ENCODE data around the gene UBXN1.
A peak's percentile ranks its signal among the peaks of the same experiment; 100 is the strongest.

UBXN1 gene

DNA sequence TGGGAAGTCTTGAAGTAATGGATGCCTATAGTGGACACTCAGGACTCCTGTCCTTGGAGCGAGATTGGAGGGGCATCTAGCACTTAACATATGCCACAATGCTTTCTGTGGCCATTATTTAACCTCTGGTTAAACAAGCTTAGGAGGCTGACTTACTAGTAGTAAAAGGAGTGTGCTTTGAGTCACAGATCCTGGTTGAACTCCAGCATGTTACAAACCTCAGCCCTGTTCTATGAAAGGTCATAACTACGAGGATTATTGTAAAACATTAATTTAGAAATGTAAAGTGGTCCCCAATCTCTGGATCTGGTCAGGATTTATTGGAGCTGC, 5.7 kb downstream of the UBXN1 start:
- peak overlapping the region; percentile 34 for H3K27ac ChIP-seq (ENCODE audit: low read depth, low read length)
- peaks cover 31% of the 10 kb centered on the region for H3K4me1 ChIP-seq (ENCODE audit: control insufficient read depth, insufficient read depth, low read length, unreplicated experiment)
- H3K4me3 ChIP-seq (ENCODE audit: low read depth, low read length) = peak overlapping the region; percentile 84; the same call in 1 of the 2 replicates

DNA sequence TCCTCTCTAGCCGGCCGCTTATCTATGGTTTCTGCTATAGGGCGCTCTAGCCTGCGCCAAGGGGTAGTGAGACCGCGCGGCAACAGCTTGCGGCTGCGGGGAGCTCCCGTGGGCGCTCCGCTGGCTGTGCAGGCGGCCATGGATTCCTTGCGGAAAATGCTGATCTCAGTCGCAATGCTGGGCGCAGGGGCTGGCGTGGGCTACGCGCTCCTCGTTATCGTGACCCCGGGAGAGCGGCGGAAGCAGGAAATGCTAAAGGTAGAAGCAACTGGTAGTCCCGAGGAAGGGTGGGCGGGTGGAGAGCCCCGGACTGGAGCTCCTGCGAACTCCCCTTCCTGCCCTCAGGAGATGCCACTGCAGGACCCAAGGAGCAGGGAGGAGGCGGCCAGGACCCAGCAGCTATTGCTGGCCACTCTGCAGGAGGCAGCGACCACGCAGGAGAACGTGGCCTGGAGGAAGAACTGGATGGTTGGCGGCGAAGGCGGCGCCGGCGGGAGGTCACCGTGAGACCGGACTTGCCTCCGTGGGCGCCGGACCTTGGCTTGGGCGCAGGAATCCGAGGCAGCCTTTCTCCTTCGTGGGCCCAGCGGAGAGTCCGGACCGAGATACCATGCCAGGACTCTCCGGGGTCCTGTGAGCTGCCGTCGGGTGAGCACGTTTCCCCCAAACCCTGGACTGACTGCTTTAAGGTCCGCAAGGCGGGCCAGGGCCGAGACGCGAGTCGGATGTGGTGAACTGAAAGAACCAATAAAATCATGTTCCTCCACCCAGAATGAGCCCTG, 7.1 kb downstream of the UBXN1 start, which contains the start of the genes LBHD1 and UQCC3:
LBHD1 (minus strand) TSS at position 660 of the 782 bp plus-strand sequence. CDS start 2,236 bp downstream, outside the sequence.
UQCC3 (plus strand) TSS at position 66 of the 782 bp plus-strand sequence; CDS start at position 139, 73 bp downstream.
- H3K4me3 ChIP-seq (ENCODE audit: low read depth, low read length) = peak within 1 kb of the TSS; percentile 84
- H3K27ac ChIP-seq (ENCODE audit: low read depth, low read length) = peak within 1 kb of the TSS; percentile 73
- no peaks in the 10 kb centered on the region for H3K27me3 ChIP-seq (ENCODE audit: insufficient read depth, low read length)
- H2AFZ ChIP-seq (ENCODE audit: low read length, unreplicated experiment) = peak within 1 kb of the TSS; percentile 73
- peaks cover 28% of the 10 kb centered on the region for H3K79me2 ChIP-seq (ENCODE audit: control insufficient read depth, insufficient read depth, low read length, unreplicated experiment)
- H3K36me3 ChIP-seq (ENCODE audit: insufficient read depth, low read length) = peaks cover 8% of the 10 kb centered on the region; the same call in 1 of the 2 replicates
- peaks cover 29% of the 10 kb centered on the region for H3K4me1 ChIP-seq (ENCODE audit: control insufficient read depth, insufficient read depth, low read length, unreplicated experiment)

More for the DNA sequence above, 5.7 kb downstream of the UBXN1 start:
- Histone ChIP-seq H3K27me3 (ENCODE audit: insufficient read depth, low read length) (no peaks in the 10 kb centered on the region), H3K79me2 (ENCODE audit: control insufficient read depth, insufficient read depth, low read length, unreplicated experiment) (peaks cover 21% of the 10 kb centered on the region), H3K36me3 (ENCODE audit: insufficient read depth, low read length) (no peaks in the 10 kb centered on the region), H2AFZ (ENCODE audit: low read length, unreplicated experiment) (no peak overlapping the region)

DNA sequence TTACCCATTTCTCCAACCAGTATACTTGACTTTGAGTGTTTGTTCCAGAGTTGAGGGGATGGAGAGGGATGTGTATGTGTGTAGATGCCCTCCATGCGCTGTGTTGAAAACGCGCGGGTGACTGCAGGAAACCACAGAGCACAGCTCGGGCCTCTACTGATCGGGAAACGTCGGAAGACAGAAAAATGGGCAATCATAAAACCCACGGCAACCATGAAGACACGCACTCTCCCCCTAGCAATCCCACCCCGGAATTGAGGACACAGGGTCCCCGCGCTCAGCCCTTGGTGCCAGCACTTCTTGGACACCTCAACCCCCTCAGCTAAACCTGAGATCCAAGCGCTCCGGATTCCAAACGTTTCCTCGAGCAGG, 7.7 kb downstream of the UBXN1 start:
- Histone ChIP-seq H3K27ac (ENCODE audit: low read depth, low read length) (peak overlapping the region; percentile 73), H3K27me3 (ENCODE audit: insufficient read depth, low read length) (no peaks in the 10 kb centered on the region), H2AFZ (ENCODE audit: low read length, unreplicated experiment) (peak overlapping the region; percentile 73), H3K79me2 (ENCODE audit: control insufficient read depth, insufficient read depth, low read length, unreplicated experiment) (peaks cover 34% of the 10 kb centered on the region), H3K36me3 (ENCODE audit: insufficient read depth, low read length) (peaks cover 12% of the 10 kb centered on the region; the same call in 1 of the 2 replicates), H3K4me3 (ENCODE audit: low read depth, low read length) (peak overlapping the region; percentile 84), H3K4me1 (ENCODE audit: control insufficient read depth, insufficient read depth, low read length, unreplicated experiment) (peaks cover 35% of the 10 kb centered on the region)

DNA sequence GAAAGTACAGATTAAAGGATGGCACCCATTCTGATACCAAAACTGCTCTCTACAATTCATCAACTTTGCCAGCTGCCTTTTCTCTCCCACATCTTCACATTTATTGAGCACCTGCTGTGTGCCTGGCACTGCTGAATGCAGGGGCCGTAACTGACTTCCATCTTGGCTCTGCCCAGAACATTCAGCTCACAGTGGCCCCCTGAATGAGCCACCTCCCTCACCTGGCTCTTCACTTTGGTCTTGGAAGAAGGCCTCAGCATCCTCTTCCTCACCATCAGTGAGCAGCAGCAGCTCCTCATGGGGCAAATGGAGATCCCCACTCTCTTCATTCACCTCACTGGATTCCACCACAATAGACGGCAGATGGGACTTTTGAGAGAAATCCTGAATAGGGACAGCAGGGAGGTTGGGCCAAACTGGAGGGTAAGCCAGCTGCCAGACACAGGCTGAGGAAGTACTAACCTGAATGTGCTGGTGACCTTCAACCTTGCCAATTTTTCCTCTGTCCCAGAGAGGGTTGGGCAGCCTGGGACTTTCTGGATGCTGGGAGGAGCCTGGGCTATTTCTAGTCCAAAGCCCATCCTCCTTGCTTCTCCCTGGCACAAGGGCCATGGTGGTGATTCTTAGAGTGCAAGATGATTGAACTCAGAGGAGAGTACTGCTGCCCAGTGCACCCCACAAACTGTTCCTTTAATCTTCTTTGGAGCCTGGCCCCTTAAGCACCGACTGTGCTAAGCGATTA, 9.3 kb downstream of the UBXN1 start:
- Histone ChIP-seq H3K79me2 (ENCODE audit: control insufficient read depth, insufficient read depth, low read length, unreplicated experiment) (peaks cover 47% of the 10 kb centered on the region), H3K4me1 (ENCODE audit: control insufficient read depth, insufficient read depth, low read length, unreplicated experiment) (peaks cover 36% of the 10 kb centered on the region), H2AFZ (ENCODE audit: low read length, unreplicated experiment) (no peak overlapping the region), H3K27me3 (ENCODE audit: insufficient read depth, low read length) (no peaks in the 10 kb centered on the region), H3K27ac (ENCODE audit: low read depth, low read length) (peak overlapping the region; percentile 19), H3K36me3 (ENCODE audit: insufficient read depth, low read length) (peaks cover 12% of the 10 kb centered on the region; the same call in 1 of the 2 replicates), H3K4me3 (ENCODE audit: low read depth, low read length) (peak overlapping the region; percentile 11; the same call in 1 of the 2 replicates)

DNA sequence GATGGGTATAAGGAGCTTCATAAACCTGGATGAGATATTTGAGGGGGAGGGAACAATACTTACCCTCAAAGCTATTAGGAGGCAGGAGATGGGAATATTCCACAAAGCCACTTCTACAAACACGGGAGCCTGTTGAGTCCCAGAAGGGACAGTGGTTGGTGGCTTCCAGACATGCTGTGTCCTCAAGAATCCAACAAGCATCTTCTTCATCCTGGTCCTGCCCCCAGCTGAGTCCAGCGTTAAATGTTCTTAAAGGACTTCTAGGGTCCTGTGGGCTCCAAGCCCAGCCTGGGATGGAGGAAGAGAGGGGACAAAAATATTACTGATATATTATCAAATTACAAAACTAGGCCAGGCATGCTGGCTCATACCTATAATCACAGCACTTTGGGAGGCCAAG, 11.4 kb downstream of the UBXN1 start:
- H3K4me1 ChIP-seq (ENCODE audit: control insufficient read depth, insufficient read depth, low read length, unreplicated experiment) = peaks cover 28% of the 10 kb centered on the region
- H2AFZ ChIP-seq (ENCODE audit: low read length, unreplicated experiment) = no peak overlapping the region
- H3K27ac ChIP-seq (ENCODE audit: low read depth, low read length) = 0 out of 2 replicates have a peak overlapping the region, but pooled peaks have one; percentile 10
- peaks cover 15% of the 10 kb centered on the region; the same call in 1 of the 2 replicates for H3K36me3 ChIP-seq (ENCODE audit: insufficient read depth, low read length)
- H3K79me2 ChIP-seq (ENCODE audit: control insufficient read depth, insufficient read depth, low read length, unreplicated experiment) = peaks cover 45% of the 10 kb centered on the region
- H3K4me3 ChIP-seq (ENCODE audit: low read depth, low read length) = peak overlapping the region; percentile 99
- no peaks in the 10 kb centered on the region for H3K27me3 ChIP-seq (ENCODE audit: insufficient read depth, low read length)

DNA sequence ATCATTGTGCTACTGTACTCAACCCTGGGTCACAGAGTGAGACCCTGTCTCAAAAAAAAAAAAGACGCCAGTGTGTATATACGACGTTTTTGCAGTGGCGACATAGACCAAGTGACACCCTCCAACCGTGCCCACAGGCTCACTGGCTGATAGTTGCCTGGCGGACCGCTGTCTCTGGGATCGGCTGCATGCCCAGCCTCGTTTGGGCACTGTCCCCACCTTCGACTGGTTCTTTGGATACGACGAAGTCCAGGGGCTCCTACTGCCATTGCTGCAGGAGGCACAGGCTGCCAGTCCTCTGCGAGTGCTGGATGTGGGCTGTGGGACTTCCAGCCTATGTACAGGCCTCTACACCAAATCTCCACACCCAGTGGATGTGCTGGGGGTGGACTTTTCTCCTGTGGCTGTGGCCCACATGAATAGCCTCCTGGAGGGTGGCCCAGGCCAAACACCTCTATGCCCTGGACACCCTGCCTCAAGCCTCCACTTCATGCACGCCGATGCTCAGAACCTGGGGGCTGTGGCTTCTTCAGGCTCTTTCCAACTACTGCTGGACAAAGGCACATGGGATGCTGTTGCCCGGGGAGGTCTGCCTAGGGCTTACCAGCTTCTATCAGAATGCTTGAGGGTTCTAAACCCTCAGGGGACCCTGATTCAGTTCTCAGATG, 12.5 kb downstream of the UBXN1 start:
- Histone ChIP-seq H3K4me1 (ENCODE audit: control insufficient read depth, insufficient read depth, low read length, unreplicated experiment) (peaks cover 26% of the 10 kb centered on the region), H3K27ac (ENCODE audit: low read depth, low read length) (peak overlapping the region; percentile 62; the same call in 1 of the 2 replicates), H3K4me3 (ENCODE audit: low read depth, low read length) (peak overlapping the region; percentile 99), H3K79me2 (ENCODE audit: control insufficient read depth, insufficient read depth, low read length, unreplicated experiment) (peaks cover 37% of the 10 kb centered on the region), H3K27me3 (ENCODE audit: insufficient read depth, low read length) (no peaks in the 10 kb centered on the region), H3K36me3 (ENCODE audit: insufficient read depth, low read length) (peaks cover 15% of the 10 kb centered on the region; the same call in 1 of the 2 replicates), H2AFZ (ENCODE audit: low read length, unreplicated experiment) (no peak overlapping the region)

DNA sequence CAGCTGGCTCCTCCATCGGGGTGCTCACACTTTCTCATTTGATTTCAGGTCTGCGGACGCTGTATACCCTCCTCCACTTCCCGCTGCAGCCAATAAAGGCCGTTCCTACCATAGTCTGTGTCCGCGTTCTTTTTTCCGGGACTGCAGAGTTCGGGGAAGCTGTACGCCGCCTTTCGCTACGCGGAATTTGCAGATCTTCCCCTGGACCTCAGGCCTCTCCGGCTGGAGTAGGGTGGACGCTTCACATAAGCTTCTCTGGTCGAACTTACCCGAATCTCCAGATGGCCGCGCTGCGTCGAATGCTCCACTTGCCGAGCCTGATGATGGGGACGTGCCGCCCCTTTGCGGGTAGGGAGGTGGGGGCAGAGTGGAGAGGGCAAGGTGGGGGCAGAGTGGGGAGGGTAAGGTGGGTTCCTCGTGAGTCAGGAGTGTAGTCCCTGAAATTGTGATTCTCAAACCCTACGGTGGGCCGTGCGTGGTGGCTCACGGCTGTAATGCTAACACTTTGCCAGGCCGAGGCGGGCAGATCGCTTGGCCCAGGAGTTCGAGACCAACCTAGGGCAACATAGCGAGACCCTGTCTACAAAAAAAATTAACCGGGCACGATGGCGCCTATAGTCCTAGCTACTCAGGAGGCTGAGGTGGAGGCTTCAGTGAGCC, 13.1 kb downstream of the UBXN1 start:
- Histone ChIP-seq H3K4me1 (ENCODE audit: control insufficient read depth, insufficient read depth, low read length, unreplicated experiment) (peaks cover 26% of the 10 kb centered on the region), H3K36me3 (ENCODE audit: insufficient read depth, low read length) (peaks cover 15% of the 10 kb centered on the region; the same call in 1 of the 2 replicates), H2AFZ (ENCODE audit: low read length, unreplicated experiment) (no peak overlapping the region), H3K4me3 (ENCODE audit: low read depth, low read length) (peak overlapping the region; percentile 99), H3K27me3 (ENCODE audit: insufficient read depth, low read length) (no peaks in the 10 kb centered on the region), H3K27ac (ENCODE audit: low read depth, low read length) (peak overlapping the region; percentile 62), H3K79me2 (ENCODE audit: control insufficient read depth, insufficient read depth, low read length, unreplicated experiment) (peaks cover 37% of the 10 kb centered on the region)

DNA sequence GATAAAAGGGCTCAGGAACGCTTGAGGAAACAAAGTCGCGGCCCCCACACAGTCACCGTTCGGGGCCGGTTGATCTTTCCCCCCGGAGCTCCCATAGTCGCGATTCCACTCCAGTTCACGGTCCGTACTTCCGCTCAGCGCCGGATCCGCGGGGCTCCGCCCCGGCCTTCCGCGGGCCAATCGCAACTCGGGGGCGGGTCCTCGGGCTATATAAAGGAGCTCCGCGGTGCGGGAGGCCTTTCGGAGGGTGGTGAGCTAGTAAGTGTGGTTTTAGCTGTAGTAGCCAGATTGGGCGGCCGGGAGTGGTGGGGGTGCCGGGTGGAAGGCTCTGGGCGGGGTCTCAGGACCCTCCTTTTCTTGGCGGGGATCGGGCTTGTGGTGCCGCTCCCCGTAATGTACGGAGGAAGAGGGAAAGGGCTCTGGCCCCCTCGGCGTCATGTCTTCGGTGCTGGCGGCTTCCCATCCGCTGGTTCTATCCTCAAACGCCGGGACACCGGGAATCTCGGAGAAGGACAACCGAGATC, 13.7 kb downstream of the UBXN1 start, which contains the start of the genes C11orf98 and CSKMT:
C11orf98 (minus strand) TSS at position 136 of the 524 bp plus-strand sequence; CDS start at position 95, 41 bp downstream.
CSKMT (plus strand) TSS at position 238 of the 524 bp plus-strand sequence. CDS start 568 bp downstream, outside the sequence.
- Histone ChIP-seq H3K79me2 (ENCODE audit: control insufficient read depth, insufficient read depth, low read length, unreplicated experiment) (peaks cover 37% of the 10 kb centered on the region), H3K27ac (ENCODE audit: low read depth, low read length) (peak within 1 kb of the TSS; percentile 62), H3K36me3 (ENCODE audit: insufficient read depth, low read length) (peaks cover 15% of the 10 kb centered on the region; the same call in 1 of the 2 replicates), H3K4me1 (ENCODE audit: control insufficient read depth, insufficient read depth, low read length, unreplicated experiment) (peaks cover 25% of the 10 kb centered on the region), H3K27me3 (ENCODE audit: insufficient read depth, low read length) (no peaks in the 10 kb centered on the region), H3K4me3 (ENCODE audit: low read depth, low read length) (peak within 1 kb of the TSS; percentile 99), H2AFZ (ENCODE audit: low read length, unreplicated experiment) (peak within 1 kb of the TSS; percentile 83)

DNA sequence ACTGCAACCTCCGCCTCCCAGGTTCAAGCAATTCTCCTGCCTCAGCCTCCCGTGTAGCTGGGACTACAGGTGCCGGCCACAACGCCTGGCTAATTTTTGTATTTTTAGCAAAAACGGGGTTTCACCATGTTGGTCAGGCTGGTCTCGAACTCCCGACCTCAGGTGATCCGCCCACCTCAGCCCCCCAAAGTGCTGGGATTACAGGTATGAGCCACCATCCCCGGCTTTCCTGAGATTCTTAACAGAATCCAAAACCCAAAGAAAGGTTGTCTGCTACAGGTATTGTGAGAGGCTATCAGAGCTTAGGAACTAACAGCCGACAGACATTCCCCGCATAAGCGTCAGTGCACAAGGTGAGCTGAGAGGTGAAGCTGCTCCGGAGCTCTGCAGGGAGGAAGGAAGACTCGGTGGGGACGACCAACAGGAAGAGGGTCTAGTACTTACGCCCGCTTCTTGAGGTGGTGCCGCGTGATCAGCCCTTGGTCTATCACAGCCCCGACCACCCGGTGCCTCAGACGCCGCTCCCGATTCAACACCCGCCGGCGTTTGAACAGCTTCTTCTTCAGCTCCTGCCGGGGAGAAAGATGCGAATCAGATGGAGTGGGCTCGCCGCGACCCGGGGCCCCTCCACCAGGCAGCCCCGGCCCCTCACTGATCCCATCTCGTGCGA, 14.3 kb downstream of the UBXN1 start:
- Histone ChIP-seq H3K4me3 (ENCODE audit: low read depth, low read length) (peak overlapping the region; percentile 99), H3K27ac (ENCODE audit: low read depth, low read length) (peak overlapping the region; percentile 42), H3K4me1 (ENCODE audit: control insufficient read depth, insufficient read depth, low read length, unreplicated experiment) (peaks cover 19% of the 10 kb centered on the region), H2AFZ (ENCODE audit: low read length, unreplicated experiment) (peak overlapping the region; percentile 83), H3K36me3 (ENCODE audit: insufficient read depth, low read length) (peaks cover 15% of the 10 kb centered on the region; the same call in 1 of the 2 replicates), H3K79me2 (ENCODE audit: control insufficient read depth, insufficient read depth, low read length, unreplicated experiment) (peaks cover 37% of the 10 kb centered on the region), H3K27me3 (ENCODE audit: insufficient read depth, low read length) (no peaks in the 10 kb centered on the region)

Measured in ACC112 (cell line).